Neural cell (in vitro differentiated cells): ENCODE data around the gene B4GALNT4. TPM values are rescaled to one million over a fixed set of nuclear protein-coding genes. Genes with fewer than 3 reads are reported as not detected.

Source experiments
- H2AFZ ChIP-seq: fragments of 200-600, 300-800 bp; sonication (generic), shearing (Covaris generic); 2 replicates; pipeline ENCODE4 v1.6.0; 2014; ENCODE audit warnings: low read depth, mild to moderate bottlenecking, antibody characterized with exemption, low read length, moderate library complexity
- H3F3A ChIP-seq: fragments of 200-600 bp; shearing (Covaris generic); 2 replicates; pipeline ENCODE4 v1.6.1; 2016; ENCODE audit warnings: mild to moderate bottlenecking, moderate library complexity, mixed read lengths, antibody characterized with exemption, low read length; ENCODE audit not compliant: insufficient read depth, poor library complexity, severe bottlenecking
- H3K27ac ChIP-seq: fragments of 200-600, 300-800 bp; sonication (generic), shearing (Covaris generic); 2 replicates; pipeline ENCODE4 v1.5.1; 2014; ENCODE audit warnings: mild to moderate bottlenecking, low read length, moderate library complexity
- H3K27me3 ChIP-seq: fragments of 300-800, 200-600 bp; sonication (generic), shearing (Covaris generic); 2 replicates; pipeline ENCODE4 v1.6.0; 2014; ENCODE audit warnings: mild to moderate bottlenecking, low read depth, low read length, moderate library complexity; ENCODE audit not compliant: insufficient read depth
- H3K36me3 ChIP-seq: fragments of 300-800, 200-600 bp; sonication (generic), shearing (Covaris generic); 2 replicates; pipeline ENCODE4 v1.5.1; 2014; ENCODE audit warnings: mild to moderate bottlenecking, antibody characterized with exemption, low read length, moderate library complexity; ENCODE audit not compliant: insufficient read depth
- H3K4me2 ChIP-seq: fragments of 300-800, 200-600 bp; sonication (generic), shearing (Covaris generic); 2 replicates; pipeline ENCODE4 v1.6.0; 2014; ENCODE audit warnings: mild to moderate bottlenecking, low read length
- H3K4me3 ChIP-seq: fragments of 300-800, 200-600 bp; sonication (generic), shearing (Covaris generic); 2 replicates; pipeline ENCODE4 v1.5.1; 2014; ENCODE audit warnings: mild to moderate bottlenecking, low read length, moderate library complexity
- H3K79me2 ChIP-seq: fragments of 200-600 bp; shearing (Covaris generic); replicated peaks from 2 replicates; pipeline ENCODE4 v1.6.0; 2014; ENCODE audit warnings: mild to moderate bottlenecking, low read length, moderate library complexity; ENCODE audit not compliant: insufficient read depth
- H3K9ac ChIP-seq: fragments of 300-800, 200-600 bp; sonication (generic), shearing (Covaris generic); 2 replicates; pipeline ENCODE4 v1.6.1; 2016; ENCODE audit warnings: mild to moderate bottlenecking, low read length, mixed read lengths
- H3K9me2 ChIP-seq: fragments of 200-600 bp; shearing (Covaris generic); 2 replicates; pipeline ENCODE4 v1.6.1; 2016; ENCODE audit warnings: mild to moderate bottlenecking, low read length, mixed read lengths; ENCODE audit not compliant: insufficient read depth
- H3K9me3 ChIP-seq: fragments of 200-600, 300-800 bp; sonication (generic), shearing (Covaris generic); 2 replicates; pipeline ENCODE4 v1.6.1; 2016; ENCODE audit warnings: mild to moderate bottlenecking, mixed run types, low read length, moderate library complexity, mixed read lengths
- H4K20me1 ChIP-seq: fragments of 200-600 bp; shearing (Covaris generic); 2 replicates; pipeline ENCODE4 v1.6.1; 2016; ENCODE audit warnings: mild to moderate bottlenecking, mixed run types; ENCODE audit not compliant: insufficient read depth
- CTCF ChIP-seq: fragments of 450-650 bp; IDR thresholded peaks from 2 replicates; pipeline ENCODE4 v1.5.1; 2014; ENCODE audit warnings: antibody characterized with exemption, mild to moderate bottlenecking, moderate library complexity; ENCODE audit not compliant: poor library complexity, severe bottlenecking
- EP300 ChIP-seq: fragments of 450-650 bp; conservative IDR thresholded peaks from 2 replicates; pipeline ENCODE4 v1.6.1; 2014; ENCODE audit warnings: antibody characterized with exemption, mild to moderate bottlenecking, moderate library complexity; ENCODE audit not compliant: poor library complexity, severe bottlenecking
- EZH2 ChIP-seq: fragments of 200-600, 300-800 bp; shearing (Covaris generic), sonication (generic); IDR thresholded peaks from 2 replicates; pipeline ENCODE4 v1.6.1; 2014; ENCODE audit warnings: antibody characterized with exemption, low read length, borderline replicate concordance, mild to moderate bottlenecking; ENCODE audit not compliant: insufficient read depth, poor library complexity, severe bottlenecking
- MXI1 ChIP-seq: fragments of 450-650 bp; conservative IDR thresholded peaks from 2 replicates; pipeline ENCODE4 v1.6.1; 2014; ENCODE audit warnings: antibody characterized with exemption, mild to moderate bottlenecking; ENCODE audit not compliant: poor library complexity, severe bottlenecking
- POLR2AphosphoS5 ChIP-seq: IDR thresholded peaks from 2 replicates; pipeline ENCODE4 v1.6.1; 2012
- RAD21 ChIP-seq: fragments of 450-650 bp; conservative IDR thresholded peaks from 2 replicates; pipeline ENCODE4 v1.6.1; 2014; ENCODE audit warnings: antibody characterized with exemption, mild to moderate bottlenecking, moderate library complexity
- REST ChIP-seq: IDR thresholded peaks from 2 replicates; pipeline ENCODE4 v1.6.1; 2012; ENCODE audit warnings: borderline replicate concordance
- SMC3 ChIP-seq: fragments of 450-650 bp; conservative IDR thresholded peaks from 2 replicates; pipeline ENCODE4 v1.6.1; 2014; ENCODE audit warnings: antibody characterized with exemption, mild to moderate bottlenecking, moderate library complexity; ENCODE audit not compliant: poor library complexity
- TAF1 ChIP-seq: IDR thresholded peaks from 2 replicates; pipeline ENCODE4 v1.6.1; 2012; ENCODE audit warnings: low read depth
- polyA plus RNA-seq: library from polyadenylated mRNA; depleted of rRNA; stranded (reverse); fragments of >200 nt; gene quantifications from 2 replicates; pipeline ENCODE4 v1.2.3, GENCODE V29; 2014

The B4GALNT4 gene
- polyA plus RNA-seq, 1 donor from 2014 or later, result 440 TPM

GRCh38 chr11:377883-378500, 8.7 kb downstream of the B4GALNT4 start (continued):
- no peak for TF ChIP-seq SMC3
- no peak for TF ChIP-seq EP300

- Histone ChIP-seq H3K9me2 (no peaks in the 10 kb centered on the region), H3K27ac (no peak overlapping the region), H3K36me3 (peaks cover 7% of the 10 kb centered on the region), H3K4me2 (no peak overlapping the region), H4K20me1 (no peaks in the 10 kb centered on the region), H3K27me3 (no peaks in the 10 kb centered on the region), H3K4me3 (no peak overlapping the region), H3K9me3 (peaks cover 6% of the 10 kb centered on the region), H3K9ac (no peak overlapping the region), H2AFZ (no peak overlapping the region), H3F3A (no peaks in the 10 kb centered on the region), H3K79me2 (no peaks in the 10 kb centered on the region)
- no peak for TF ChIP-seq EZH2
- TF ChIP-seq EP300, result no peak
- no peak for TF ChIP-seq TAF1
- no peak for TF ChIP-seq RAD21
- TF ChIP-seq CTCF, result no peak
- TF ChIP-seq SMC3, result no peak
Measured at GRCh38 chr11:379205-380094, 10.2 kb downstream of the B4GALNT4 start.

GRCh38 chr11:380095-380480, 10.8 kb downstream of the B4GALNT4 start:
- Histone ChIP-seq H3K9me3 (peaks cover 6% of the 10 kb centered on the region), H3K9me2 (no peaks in the 10 kb centered on the region), H3K27me3 (no peaks in the 10 kb centered on the region), H3K4me3 (no peak overlapping the region), H3K36me3 (peaks cover 7% of the 10 kb centered on the region), H3K27ac (no peak overlapping the region), H3F3A (no peaks in the 10 kb centered on the region), H3K4me2 (no peak overlapping the region), H4K20me1 (no peaks in the 10 kb centered on the region), H2AFZ (no peak overlapping the region), H3K79me2 (no peaks in the 10 kb centered on the region), H3K9ac (no peak overlapping the region)
- TF ChIP-seq TAF1, result no peak
- TF ChIP-seq EZH2, result no peak
- TF ChIP-seq REST, result no peak
- no peak for TF ChIP-seq CTCF
- TF ChIP-seq EP300, result no peak
- TF ChIP-seq RAD21, result no peak
- TF ChIP-seq SMC3, result no peak
- no peak for TF ChIP-seq MXI1
- no peak for TF ChIP-seq POLR2AphosphoS5
